Vagina (tissue), 2 donors: ENCODE measurements around the gene ATP6V1D.

Experiments used
- CTCF ChIP-seq, 3 experiments: fragments of 450-650 bp in 2 of 3; fragments of 200-600 bp in 1 of 3; sonication (generic) in 1 of 3; IDR thresholded peaks; one replicate each; pipeline ENCODE4 v1.5.1; 2017 to 2019; ENCODE audit warnings: antibody characterized with exemption in 3 of 3, mild to moderate bottlenecking in 2 of 3, moderate library complexity in 2 of 3
- POLR2A ChIP-seq, 2 donors: fragments of 450-650 bp; IDR thresholded peaks; one replicate each; pipeline ENCODE4 v1.6.1; 2017; ENCODE audit warnings: antibody characterized with exemption in 2 of 2, mild to moderate bottlenecking in 2 of 2, moderate library complexity in 2 of 2
- POLR2AphosphoS5 ChIP-seq, 2 donors: sonication (generic); formaldehyde crosslinking; IDR thresholded peaks; one replicate each; pipeline ENCODE4 v1.9.0; 2017; ENCODE audit warnings: antibody characterized with exemption in 2 of 2, mild to moderate bottlenecking in 2 of 2, low read depth in 1 of 2; ENCODE audit not compliant: insufficient read depth in 1 of 2

GRCh38 chr14:67311868-67312267 lies 47.7 kb downstream of the ATP6V1D start:
- no peak for TF ChIP-seq CTCF (IDR thresholded peaks at IDR 0.05)
- TF ChIP-seq POLR2A (IDR thresholded peaks at IDR 0.05) = no peak
- no peak for TF ChIP-seq POLR2AphosphoS5 (IDR thresholded peaks at IDR 0.05; ENCODE audit: insufficient read depth in 1 of 2, low read depth in 1 of 2)
